ENCODE data around the gene TXNDC5. TPM values are rescaled to one million over a fixed set of nuclear protein-coding genes. Genes with fewer than 3 reads are reported as not detected.

TXNDC5 gene
- total and polyA plus RNA-seq, 9 of the 15 experiments (the other 6 are each of a cell fraction or from before 2014, with no cell fraction given): 33.9 to 156 (median 137) TPM

GRCh38 chr6:7909323-7910276 lies 988 bp downstream of the TXNDC5 start (continued):
- TF ChIP-seq E2F6 (IDR thresholded peaks at IDR 0.05; ENCODE audit: borderline replicate concordance in 1 of 2, extremely low read depth in 1 of 2, insufficient read depth in 1 of 2, insufficient read length in 1 of 2, low read depth in 1 of 2, low read length in 1 of 2, poor library complexity in 1 of 2, severe bottlenecking in 1 of 2): peak; percentile 83 to 88
- no peak for TF ChIP-seq ZBTB11 (CRISPR knock-in tag; IDR thresholded peaks at IDR 0.05)
- TF ChIP-seq ID3 (CRISPR knock-in tag; IDR thresholded peaks at IDR 0.05): no peak
- TF ChIP-seq ID3 (tag; IDR thresholded peaks at IDR 0.05): peak; percentile 77
- TF ChIP-seq MYC (IDR thresholded peaks at IDR 0.05; ENCODE audit: low read depth, low read length): peak; percentile 91
- 0 out of 2 replicates have a peak, but pooled peaks have one; percentile 73 for TF ChIP-seq MYC (CRISPR knock-in tag; IDR thresholded peaks at IDR 0.05; ENCODE audit: borderline replicate concordance, low read depth)
- peak; percentile 61 for TF ChIP-seq USF1 (CRISPR knock-in tag; IDR thresholded peaks at IDR 0.05)
- TF ChIP-seq ATF6 (CRISPR knock-in tag; IDR thresholded peaks at IDR 0.05): peak; percentile 73; the same call in 1 of the 2 replicates
- no peak for TF ChIP-seq KDM4B (IDR thresholded peaks at IDR 0.05; ENCODE audit: borderline replicate concordance in 2 of 2, low read depth in 1 of 2)
- no peak for TF ChIP-seq ZNF197 (CRISPR knock-in tag; IDR thresholded peaks at IDR 0.05; ENCODE audit: low read depth)
- TF ChIP-seq GABPA (tag; conservative IDR thresholded peaks at IDR 0.05; ENCODE audit: low read depth): 0 out of 2 replicates have a peak, but pooled peaks have one; percentile 50
- no peak for TF ChIP-seq RAD21 (CRISPR knock-in tag; conservative IDR thresholded peaks at IDR 0.05 in 1 of 2, IDR thresholded peaks at IDR 0.05 in 1 of 2)
- TF ChIP-seq FUS (optimal IDR thresholded peaks at IDR 0.05; ENCODE audit: low read depth, low read length): peak; percentile 28
- no peak for TF ChIP-seq POLR2AphosphoS5 (IDR thresholded peaks at IDR 0.05; ENCODE audit: control insufficient read depth, insufficient read depth, low read depth, low read length)
- no peak for TF ChIP-seq NR2C1 (IDR thresholded peaks at IDR 0.05)
- no peak for TF ChIP-seq NR2C1 (tag; IDR thresholded peaks at IDR 0.05)
